ENCODE measurements around the gene GALNTL6. TPM values are rescaled to one million over a fixed set of nuclear protein-coding genes. Genes with fewer than 3 reads are reported as not detected.

GALNTL6 gene
- polyA plus RNA-seq, 1 donor (not counting 4 experiments of a cell fraction or from before 2014, with no cell fraction given) = not detected

DNA sequence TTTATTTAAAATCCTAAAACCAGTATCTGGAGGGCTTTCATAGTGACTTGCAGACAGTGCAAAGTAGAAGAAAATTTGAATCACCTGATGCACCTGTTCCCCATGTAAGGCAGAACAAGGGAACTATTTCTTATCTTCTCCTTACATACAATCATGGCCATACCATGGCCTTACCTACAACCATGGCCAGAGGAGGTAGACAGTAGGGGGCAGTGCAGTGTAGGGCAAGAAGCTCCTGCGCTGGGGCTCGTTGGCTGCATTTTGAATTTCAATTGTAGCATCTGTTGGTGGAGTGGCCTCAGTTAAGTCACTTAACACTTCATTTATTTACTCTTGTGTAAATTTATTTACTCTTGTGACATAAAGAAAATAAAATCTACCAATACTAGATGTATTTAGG is 33.0 kb downstream of the GALNTL6 start:
- H3K9me1 ChIP-seq (ENCODE audit: control insufficient read depth, extremely low read depth, insufficient read depth, low read length) = no peaks in the 10 kb centered on the region
- H3K79me2 ChIP-seq (ENCODE audit: control insufficient read depth, insufficient read depth, low read length) = no peaks in the 10 kb centered on the region
- H3K4me3 ChIP-seq (ENCODE audit: control insufficient read depth in 2 of 3, extremely low read depth in 1 of 3, insufficient read depth in 2 of 3, low read depth in 1 of 3, low read length in 3 of 3) = no peak overlapping the region
- no peaks in the 10 kb centered on the region for H4K20me1 ChIP-seq (ENCODE audit: control insufficient read depth, extremely low read depth, insufficient read depth, low read length)
- no peaks in the 10 kb centered on the region for H3K9me3 ChIP-seq (ENCODE audit: control insufficient read depth, low read depth, low read length)
- no peak overlapping the region for H3K27ac ChIP-seq (ENCODE audit: control insufficient read depth, insufficient read depth, low read length)
- no peak overlapping the region for H3K9ac ChIP-seq (ENCODE audit: control insufficient read depth, extremely low read depth, insufficient read depth, low read length)
- H3K36me3 ChIP-seq (ENCODE audit: control insufficient read depth in 2 of 2, extremely low read depth in 1 of 2, insufficient read depth in 2 of 2, low read length in 2 of 2) = no peaks in the 10 kb centered on the region
- no peaks in the 10 kb centered on the region for H3K4me1 ChIP-seq (ENCODE audit: control insufficient read depth, extremely low read depth, insufficient read depth, low read length)
- H2AFZ ChIP-seq (ENCODE audit: control insufficient read depth, low read length) = no peak overlapping the region
- no peak for TF ChIP-seq EZH2 (IDR thresholded peaks at IDR 0.05; ENCODE audit: low read length)
- TF ChIP-seq, protein P1, sequence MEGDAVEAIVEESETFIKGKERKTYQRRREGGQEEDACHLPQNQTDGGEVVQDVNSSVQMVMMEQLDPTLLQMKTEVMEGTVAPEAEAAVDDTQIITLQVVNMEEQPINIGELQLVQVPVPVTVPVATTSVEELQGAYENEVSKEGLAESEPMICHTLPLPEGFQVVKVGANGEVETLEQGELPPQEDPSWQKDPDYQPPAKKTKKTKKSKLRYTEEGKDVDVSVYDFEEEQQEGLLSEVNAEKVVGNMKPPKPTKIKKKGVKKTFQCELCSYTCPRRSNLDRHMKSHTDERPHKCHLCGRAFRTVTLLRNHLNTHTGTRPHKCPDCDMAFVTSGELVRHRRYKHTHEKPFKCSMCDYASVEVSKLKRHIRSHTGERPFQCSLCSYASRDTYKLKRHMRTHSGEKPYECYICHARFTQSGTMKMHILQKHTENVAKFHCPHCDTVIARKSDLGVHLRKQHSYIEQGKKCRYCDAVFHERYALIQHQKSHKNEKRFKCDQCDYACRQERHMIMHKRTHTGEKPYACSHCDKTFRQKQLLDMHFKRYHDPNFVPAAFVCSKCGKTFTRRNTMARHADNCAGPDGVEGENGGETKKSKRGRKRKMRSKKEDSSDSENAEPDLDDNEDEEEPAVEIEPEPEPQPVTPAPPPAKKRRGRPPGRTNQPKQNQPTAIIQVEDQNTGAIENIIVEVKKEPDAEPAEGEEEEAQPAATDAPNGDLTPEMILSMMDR (optimal IDR thresholded peaks at IDR 0.05 in 1 of 3, IDR thresholded peaks at IDR 0.05 in 1 of 3, conservative IDR thresholded peaks at IDR 0.05 in 1 of 3; ENCODE audit: extremely low read depth in 1 of 3, insufficient read depth in 2 of 3, low read length in 3 of 3) = peak in 2 of 3 experiments; percentile 39 to 46
- no peak overlapping the region for H3K4me2 ChIP-seq (ENCODE audit: control insufficient read depth, extremely low read depth, insufficient read depth, low read depth, low read length)
- DNase-seq (ENCODE audit: low read depth, low spot score) (no peak), FAIRE-seq (no peak)
- dilution Hi-C loops (cut with MboI; ENCODE audit: extremely low pct_ligation_motif_present, low sequenced_read_pairs) = no loop called here
- H3K27me3 ChIP-seq (ENCODE audit: control insufficient read depth, extremely low read depth, insufficient read depth, low read length) = no peaks in the 10 kb centered on the region

DNA sequence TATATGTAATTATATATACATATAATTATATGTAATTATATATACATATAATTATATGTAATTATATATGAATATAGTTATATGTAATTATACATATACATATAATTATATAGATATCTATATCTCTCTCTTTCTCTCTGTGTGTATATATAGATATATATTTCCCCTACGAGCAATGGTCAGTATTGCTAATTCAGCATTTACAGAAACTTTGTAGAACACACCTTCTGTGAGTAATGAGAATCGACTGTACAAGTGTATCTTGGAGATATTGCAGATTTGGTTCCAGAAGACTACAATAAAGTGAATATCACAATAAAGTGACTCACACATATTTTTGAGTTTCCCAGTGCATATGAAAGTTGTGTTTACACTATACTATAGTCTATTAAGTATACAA is 33.7 kb downstream of the GALNTL6 start:
- dilution Hi-C loops (cut with MboI; ENCODE audit: extremely low pct_ligation_motif_present, low sequenced_read_pairs) = no loop called here
- Histone ChIP-seq H3K36me3 (ENCODE audit: control insufficient read depth in 2 of 2, extremely low read depth in 1 of 2, insufficient read depth in 2 of 2, low read length in 2 of 2) (no peaks in the 10 kb centered on the region), H3K4me2 (ENCODE audit: control insufficient read depth, extremely low read depth, insufficient read depth, low read depth, low read length) (no peak overlapping the region), H3K9me3 (ENCODE audit: control insufficient read depth, low read depth, low read length) (no peaks in the 10 kb centered on the region), H3K79me2 (ENCODE audit: control insufficient read depth, insufficient read depth, low read length) (no peaks in the 10 kb centered on the region), H3K27me3 (ENCODE audit: control insufficient read depth, extremely low read depth, insufficient read depth, low read length) (no peaks in the 10 kb centered on the region), H3K4me3 (ENCODE audit: control insufficient read depth in 2 of 3, extremely low read depth in 1 of 3, insufficient read depth in 2 of 3, low read depth in 1 of 3, low read length in 3 of 3) (no peak overlapping the region), H3K9me1 (ENCODE audit: control insufficient read depth, extremely low read depth, insufficient read depth, low read length) (no peaks in the 10 kb centered on the region), H3K27ac (ENCODE audit: control insufficient read depth, insufficient read depth, low read length) (no peak overlapping the region), H3K9ac (ENCODE audit: control insufficient read depth, extremely low read depth, insufficient read depth, low read length) (no peak overlapping the region), H2AFZ (ENCODE audit: control insufficient read depth, low read length) (no peak overlapping the region), H3K4me1 (ENCODE audit: control insufficient read depth, extremely low read depth, insufficient read depth, low read length) (no peaks in the 10 kb centered on the region), H4K20me1 (ENCODE audit: control insufficient read depth, extremely low read depth, insufficient read depth, low read length) (no peaks in the 10 kb centered on the region)
- no peak for TF ChIP-seq EZH2 (IDR thresholded peaks at IDR 0.05; ENCODE audit: low read length)
- TF ChIP-seq, protein P1 (optimal IDR thresholded peaks at IDR 0.05 in 1 of 3, IDR thresholded peaks at IDR 0.05 in 1 of 3, conservative IDR thresholded peaks at IDR 0.05 in 1 of 3; ENCODE audit: extremely low read depth in 1 of 3, insufficient read depth in 2 of 3, low read length in 3 of 3) = no peak
- DNase-seq (ENCODE audit: low read depth, low spot score) = no peak
- FAIRE-seq = no peak

All from keratinocyte (primary cell).